ENCODE data around the gene HDDC2.

The HDDC2 gene

DNA sequence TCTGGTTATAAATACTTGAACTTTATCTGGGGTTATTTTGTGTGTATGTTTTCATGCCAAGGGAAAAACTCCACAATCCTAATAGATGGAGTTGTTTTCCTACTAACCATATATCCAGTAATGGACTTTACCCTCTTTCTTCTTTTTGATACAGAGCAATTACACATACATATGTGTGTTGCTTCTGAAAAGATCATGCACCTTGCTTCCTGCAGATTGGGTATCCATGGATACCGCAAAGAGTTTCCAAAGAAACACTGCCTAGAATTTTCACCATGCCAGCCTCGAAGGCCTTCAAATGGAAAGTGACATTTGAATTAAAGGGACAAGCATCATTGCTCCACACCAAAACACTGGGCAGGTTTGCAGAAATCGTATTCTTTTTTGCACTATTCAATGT, 26.8 kb downstream of the HDDC2 start:
- no peak overlapping the region for H3K4me3 ChIP-seq (ENCODE audit: low read depth, low read length)
- no peak for DNase-seq (ENCODE audit: low read depth)

- DNase-seq (ENCODE audit: low read depth): no peak
These were observed 27.8 kb downstream of the HDDC2 start for GRCh38 chr6:125273965-125274364.

GRCh38 chr6:125273251-125273650, 28.5 kb downstream of the HDDC2 start:
- H3K4me3 ChIP-seq (ENCODE audit: low read depth, low read length): no peak overlapping the region
- DNase-seq (ENCODE audit: low read depth): no peak

More at GRCh38 chr6:125273965-125274364, 27.8 kb downstream of the HDDC2 start:
- no peak overlapping the region for H3K4me3 ChIP-seq (ENCODE audit: low read depth, low read length)

DNA sequence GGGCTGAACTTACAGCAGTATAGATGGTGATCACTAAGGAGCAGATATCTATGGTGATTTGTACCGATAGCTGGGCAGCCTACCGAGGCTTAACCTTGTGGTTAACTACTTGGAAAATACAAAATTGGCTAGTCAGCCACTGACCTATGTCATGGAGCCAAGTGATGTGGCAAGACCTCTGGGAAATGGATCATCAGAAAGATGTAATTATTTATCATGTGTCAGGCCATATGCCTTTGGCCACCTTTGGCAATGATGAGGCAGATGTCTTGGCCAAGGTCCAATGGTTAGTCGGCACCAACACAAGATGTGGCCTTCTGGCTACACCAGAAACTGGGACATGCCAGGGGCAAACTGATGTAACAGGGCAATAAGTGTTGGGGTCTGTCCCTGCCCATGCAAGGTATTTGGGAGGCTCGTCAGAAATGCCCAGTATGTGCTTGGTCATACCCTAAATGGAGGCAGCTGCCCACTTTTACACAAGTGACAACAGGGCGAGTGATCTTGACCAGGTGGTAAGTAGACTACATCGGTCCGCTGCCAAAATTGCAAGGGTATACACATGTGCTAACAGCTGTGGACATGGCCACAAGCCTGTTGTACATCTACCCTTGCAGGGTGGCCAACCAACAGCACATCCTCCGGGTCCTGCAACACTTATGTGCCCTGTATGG, 30.1 kb downstream of the HDDC2 start:
- no peak for DNase-seq (ENCODE audit: low read depth)
- H3K4me3 ChIP-seq (ENCODE audit: low read depth, low read length): no peak overlapping the region

DNA sequence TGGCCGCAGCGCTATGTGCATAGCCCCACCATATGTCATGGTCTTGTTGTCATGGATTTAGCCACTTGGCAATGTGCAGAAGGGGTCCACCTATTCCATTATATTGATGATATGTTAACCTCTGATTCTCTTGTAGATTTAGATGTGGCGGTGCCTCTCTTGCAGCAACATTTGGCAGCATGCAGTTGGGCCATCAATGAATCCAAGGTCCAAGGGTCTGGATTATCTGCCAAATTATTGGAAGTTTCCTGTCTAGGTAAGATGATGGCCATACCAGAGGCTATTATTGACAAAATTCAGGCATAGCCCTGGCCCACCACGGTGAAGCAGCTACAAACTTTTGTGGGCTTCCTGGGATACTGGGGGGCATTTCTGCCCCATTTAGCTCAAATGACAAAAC, 31.4 kb downstream of the HDDC2 start:
- DNase-seq (ENCODE audit: low read depth): no peak
- no peak overlapping the region for H3K4me3 ChIP-seq (ENCODE audit: low read depth, low read length)

DNA sequence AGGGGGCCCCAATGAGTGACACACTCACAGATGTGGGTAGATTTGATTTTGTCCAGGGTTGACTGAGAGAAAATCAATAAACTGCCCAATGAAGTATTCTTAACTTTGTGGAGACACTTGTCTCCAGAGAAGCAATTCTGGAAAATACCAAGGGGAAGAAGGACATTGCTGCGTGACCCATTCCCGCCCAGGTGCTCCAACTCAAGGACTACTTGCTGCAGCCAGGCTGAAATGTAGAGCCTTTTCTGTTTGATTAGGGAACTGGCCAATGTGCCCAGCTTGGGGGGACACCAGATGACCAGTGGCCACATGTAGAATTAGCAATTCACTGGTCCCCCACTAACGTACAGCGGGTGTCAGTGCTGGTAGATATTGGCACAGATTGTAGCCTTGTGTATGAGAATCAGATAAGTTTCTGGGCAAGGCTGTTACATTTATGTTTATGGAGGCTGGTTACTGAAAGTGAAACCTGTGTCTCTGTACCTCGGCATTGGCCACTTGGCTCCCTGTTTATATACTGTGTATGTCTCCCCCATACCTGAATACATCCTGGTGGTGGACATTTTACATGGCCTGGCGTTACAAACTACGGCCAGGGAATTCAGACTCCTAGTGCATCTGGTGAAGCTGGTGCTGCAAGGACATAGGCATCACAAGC, 32.3 kb downstream of the HDDC2 start:
- H3K4me3 ChIP-seq (ENCODE audit: low read depth, low read length): no peak overlapping the region
- no peak for DNase-seq (ENCODE audit: low read depth)

DNA sequence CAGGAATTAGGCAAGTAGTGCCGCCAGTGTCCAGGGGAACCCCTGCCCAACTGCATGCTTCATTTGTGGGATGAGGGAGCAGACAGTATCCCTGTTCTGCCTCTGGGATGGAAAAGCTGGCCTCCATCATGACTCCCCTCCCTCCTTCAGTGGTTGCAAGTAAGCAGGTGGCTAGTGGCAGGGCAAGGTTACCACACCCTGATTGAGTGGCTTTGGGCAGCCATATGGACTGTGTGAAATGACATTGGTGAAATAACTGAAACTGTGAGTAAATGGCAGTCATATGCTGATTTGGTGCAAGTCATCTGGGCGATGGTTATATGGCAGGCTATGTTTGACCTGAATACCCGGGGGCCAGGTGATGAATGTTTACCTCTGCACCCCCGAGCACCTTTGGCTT, 33.0 kb downstream of the HDDC2 start:
- no peak for DNase-seq (ENCODE audit: low read depth)
- H3K4me3 ChIP-seq (ENCODE audit: low read depth, low read length): no peak overlapping the region

- DNase-seq (ENCODE audit: low read depth): no peak
- H3K4me3 ChIP-seq (ENCODE audit: low read depth, low read length): no peak overlapping the region
These were observed 33.8 kb downstream of the HDDC2 start for GRCh38 chr6:125267806-125268523.

DNA sequence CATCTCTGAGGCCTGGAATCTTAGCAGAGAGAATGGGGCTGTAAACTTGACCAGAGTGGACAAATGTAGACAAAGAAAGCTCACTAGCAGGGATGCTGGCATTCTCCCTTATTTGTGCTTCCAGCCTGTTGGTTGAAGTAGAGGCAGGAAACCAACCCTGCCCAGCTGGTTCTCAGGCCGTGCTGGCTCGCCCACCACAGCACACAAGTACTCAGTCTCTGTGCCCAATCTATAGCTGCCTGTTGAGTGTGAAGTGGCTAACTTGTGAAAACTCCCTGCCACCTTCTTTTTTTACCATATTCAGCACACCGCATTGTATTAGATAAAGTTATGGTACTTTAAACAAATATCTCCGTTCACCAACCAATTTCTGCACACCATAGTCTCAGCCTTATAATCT, 37.3 kb downstream of the HDDC2 start:
- no peak overlapping the region for H3K4me3 ChIP-seq (ENCODE audit: low read depth, low read length)
- no peak for DNase-seq (ENCODE audit: low read depth)

DNA sequence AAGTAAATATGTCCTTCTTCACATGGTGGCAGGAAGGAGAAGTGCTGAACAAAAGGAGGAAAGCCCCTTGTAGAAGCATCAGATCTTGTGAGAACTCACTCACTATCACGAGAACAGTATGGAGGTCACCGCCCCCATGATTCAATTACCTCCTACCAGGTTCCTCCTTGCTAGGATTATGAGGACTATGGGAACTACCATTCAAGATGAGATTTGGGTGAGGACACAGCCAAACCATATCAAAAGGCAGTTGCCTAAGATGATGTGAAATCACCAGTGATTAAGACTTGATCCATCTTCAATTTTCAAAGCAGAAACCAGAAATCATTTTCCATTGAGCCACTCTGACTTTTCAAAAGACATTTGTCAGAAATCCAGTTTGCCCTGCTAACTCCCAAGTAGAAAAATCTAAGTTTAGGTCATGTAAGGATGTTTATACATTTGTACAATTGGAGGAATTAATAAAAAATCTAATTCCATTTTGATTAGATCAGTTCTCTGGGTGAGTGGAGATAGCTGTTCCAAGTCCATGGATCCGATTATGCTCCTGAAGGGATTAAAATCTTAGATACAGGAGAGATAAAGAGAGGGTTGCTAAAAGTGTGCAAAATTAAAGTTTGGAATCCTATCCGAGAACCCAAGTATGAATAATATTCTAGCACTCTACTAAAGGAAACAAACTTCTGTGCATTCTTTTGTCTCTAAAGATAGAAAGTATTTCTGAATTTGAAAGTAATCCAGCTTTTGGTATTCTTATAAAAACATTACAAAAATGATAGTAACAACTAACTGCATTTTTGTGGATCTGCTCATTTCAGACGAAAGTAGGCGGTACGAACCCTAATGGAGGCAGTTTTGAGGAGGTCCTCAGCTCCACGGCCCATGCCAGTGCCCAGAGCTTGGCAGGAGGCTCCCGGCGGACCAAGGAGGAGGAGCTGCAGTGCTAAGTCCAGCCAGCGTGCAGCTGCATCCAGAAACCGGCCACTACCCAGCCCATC, 39.5 kb downstream of the HDDC2 start:
- H3K4me3 ChIP-seq (ENCODE audit: low read depth, low read length): no peak overlapping the region

GRCh38 chr6:125259354-125259736, 42.4 kb downstream of the HDDC2 start:
- H3K4me3 ChIP-seq (ENCODE audit: low read depth, low read length): no peak overlapping the region
- DNase-seq (ENCODE audit: low read depth): no peak

More for the DNA sequence above, 39.5 kb downstream of the HDDC2 start:
- no peak for DNase-seq (ENCODE audit: low read depth)

DNA sequence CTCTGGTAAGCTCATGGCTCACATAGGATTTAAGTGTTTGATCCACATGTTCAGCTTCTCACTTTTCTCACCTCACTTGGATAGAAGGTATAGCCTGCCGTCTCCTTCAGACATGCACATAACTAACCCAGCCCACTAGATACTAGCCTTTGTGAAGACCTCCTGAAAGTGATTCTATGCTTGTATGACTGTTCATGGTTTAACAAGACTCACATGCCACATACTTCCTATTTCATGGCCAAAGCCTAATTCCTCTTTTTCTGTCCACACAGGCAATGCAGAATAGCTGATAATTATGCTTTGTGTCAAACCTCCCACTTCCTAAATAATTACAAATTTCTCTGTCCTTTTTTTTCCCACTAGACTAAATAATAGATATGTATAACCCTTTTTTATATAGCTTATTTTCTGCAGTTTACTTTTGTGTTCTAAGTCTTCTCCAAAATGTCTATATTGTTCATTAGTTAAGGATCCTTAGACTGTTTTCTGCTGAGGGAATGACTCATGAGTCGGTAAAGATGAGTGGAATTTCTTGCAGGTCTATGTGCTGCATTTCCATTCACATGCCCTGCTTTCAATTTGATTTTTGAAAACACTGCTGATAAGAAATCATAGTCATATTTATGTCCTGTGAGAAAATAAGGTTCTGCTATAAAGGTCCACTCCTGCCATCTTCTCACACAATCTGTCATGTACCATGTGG, 43.0 kb downstream of the HDDC2 start:
- no peak for DNase-seq (ENCODE audit: low read depth)
- H3K4me3 ChIP-seq (ENCODE audit: low read depth, low read length): no peak overlapping the region

GRCh38 chr6:125257351-125257750, 44.4 kb downstream of the HDDC2 start:
- DNase-seq (ENCODE audit: low read depth): no peak
- H3K4me3 ChIP-seq (ENCODE audit: low read depth, low read length): no peak overlapping the region

DNA sequence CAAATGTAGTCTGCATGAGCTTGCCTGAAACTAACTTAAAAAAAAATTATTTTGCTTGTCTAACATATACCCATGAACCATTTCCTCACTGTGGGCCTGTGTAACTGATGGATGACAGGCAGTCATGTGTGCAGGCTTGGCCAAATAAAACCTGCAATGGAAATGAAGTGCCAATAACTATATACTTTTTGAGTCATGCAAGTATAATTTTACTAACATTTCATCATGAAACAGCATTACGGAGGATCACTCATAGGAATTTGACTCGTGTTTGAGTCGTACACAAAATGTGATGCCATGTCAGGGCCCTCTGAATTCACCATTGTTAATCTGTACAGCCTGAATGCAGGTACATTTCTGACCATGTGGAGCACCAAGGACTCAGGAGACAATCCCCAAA, 46.6 kb downstream of the HDDC2 start:
- no peak for DNase-seq (ENCODE audit: low read depth)
- no peak overlapping the region for H3K4me3 ChIP-seq (ENCODE audit: low read depth, low read length)

GRCh38 chr6:125254321-125254720, 47.4 kb downstream of the HDDC2 start:
- no peak for DNase-seq (ENCODE audit: low read depth)
- no peak overlapping the region for H3K4me3 ChIP-seq (ENCODE audit: low read depth, low read length)

- no peak for DNase-seq (ENCODE audit: low read depth)
- H3K4me3 ChIP-seq (ENCODE audit: low read depth, low read length): no peak overlapping the region
These were observed 47.9 kb downstream of the HDDC2 start for GRCh38 chr6:125253881-125254280.

DNA sequence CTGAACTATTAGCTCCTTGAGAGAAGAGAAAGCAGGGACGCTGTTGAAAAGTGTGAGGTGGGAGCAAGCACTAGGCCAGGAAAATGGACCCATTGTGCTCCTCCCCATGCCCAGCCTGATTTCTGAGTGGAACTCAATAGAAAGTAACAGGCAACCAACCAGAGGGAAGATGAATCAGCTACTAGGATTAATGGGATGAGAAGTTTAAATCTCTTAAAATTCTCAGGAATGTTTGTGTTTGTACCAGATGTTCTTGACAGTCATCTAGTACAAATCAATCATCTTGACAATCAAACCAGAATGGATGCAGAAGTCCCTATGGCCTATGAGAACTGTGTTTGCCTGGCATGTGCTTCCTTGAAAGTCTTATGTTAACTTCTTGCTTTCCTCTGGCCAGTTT, 48.9 kb downstream of the HDDC2 start:
- DNase-seq (ENCODE audit: low read depth): no peak
- H3K4me3 ChIP-seq (ENCODE audit: low read depth, low read length): no peak overlapping the region

GRCh38 chr6:125251516-125252220, 50.1 kb downstream of the HDDC2 start:
- no peak for DNase-seq (ENCODE audit: low read depth)
- no peak overlapping the region for H3K4me3 ChIP-seq (ENCODE audit: low read depth, low read length)
